ENCODE results near the gene CMC1. TPM values are rescaled to one million over a fixed set of nuclear protein-coding genes. Genes with fewer than 3 reads are reported as not detected.

Gene CMC1
- total RNA-seq, 1 experiment from 2014 or later: 16.5 TPM

DNA sequence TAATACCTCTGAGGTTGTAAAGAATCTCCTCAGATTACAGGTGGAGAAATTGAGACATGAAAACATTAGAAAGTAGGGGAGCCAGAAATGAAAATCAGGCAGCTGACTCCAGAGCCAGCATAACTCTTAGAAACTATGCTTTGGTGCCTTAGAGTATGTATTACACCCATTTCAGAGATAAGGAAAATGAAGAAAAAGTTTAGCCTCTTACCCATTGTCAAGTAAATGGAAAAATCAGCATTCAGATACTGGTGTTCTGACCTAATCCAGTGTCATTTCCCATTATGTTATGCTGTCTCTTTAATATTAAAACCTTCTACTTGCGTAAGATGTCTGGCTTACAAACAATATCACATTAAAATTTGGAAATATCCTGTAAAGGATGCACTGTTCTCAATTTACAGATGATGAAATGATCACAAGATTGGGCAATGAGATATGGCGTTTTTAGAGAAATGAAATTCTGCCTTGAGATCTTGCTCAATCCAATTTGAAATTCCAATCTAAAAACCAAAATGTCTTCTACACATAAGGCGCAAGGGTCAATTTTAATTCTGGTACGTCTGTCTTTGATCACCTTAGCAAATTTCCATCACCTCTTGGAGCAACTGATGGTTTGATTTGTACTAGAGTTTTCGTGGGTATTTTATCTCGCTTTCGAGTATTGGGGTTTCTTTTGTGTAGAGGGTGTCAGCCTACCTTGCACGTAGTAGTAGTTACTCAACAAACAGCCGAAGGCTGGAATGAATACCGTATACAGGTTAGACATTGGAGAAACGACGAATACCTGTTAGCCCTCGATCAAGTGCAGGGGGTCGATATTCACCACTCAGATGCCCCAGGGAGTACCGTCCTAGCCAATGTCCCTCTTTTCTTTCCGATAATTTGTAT, 106.2 kb downstream of the CMC1 start:
- Histone ChIP-seq H2AFZ (ENCODE audit: low read length) (no peak overlapping the region), H3K27ac (ENCODE audit: insufficient read length, low read depth, low read length) (no peak overlapping the region), H3K56ac (ENCODE audit: insufficient read length, low read depth, low read length) (no peak overlapping the region), H3T11ph (ENCODE audit: low read length) (no peak overlapping the region), H3K4me1 (ENCODE audit: insufficient read depth, low read length) (no peaks in the 10 kb centered on the region; the same call in 1 of the 2 replicates), H2BK5ac (ENCODE audit: insufficient read length, low read length) (no peak overlapping the region), H3K14ac (ENCODE audit: insufficient read depth, low read length) (peak overlapping the region; percentile 95; the same call in 1 of the 2 replicates), H2BK120ac (ENCODE audit: low read depth, low read length, poor library complexity, severe bottlenecking) (no peak overlapping the region), H3K4ac (ENCODE audit: low read depth, low read length) (no peak overlapping the region), H4K20me1 (ENCODE audit: control insufficient read depth, insufficient read depth, insufficient read length) (no peaks in the 10 kb centered on the region), H3K4me2 (ENCODE audit: insufficient read depth, insufficient read length, low read length) (peak overlapping the region; percentile 93), H4K8ac (replicated peaks; ENCODE audit: insufficient read length, low read depth, low read length) (no peak overlapping the region), H3K23ac (ENCODE audit: insufficient read length, low read depth, low read length) (no peak overlapping the region), H2AK5ac (ENCODE audit: insufficient read length, low read length) (no peak overlapping the region), H3K9me3 (ENCODE audit: control insufficient read depth, low read depth, low read length) (no peaks in the 10 kb centered on the region), H3K27me3 (ENCODE audit: insufficient read depth, low read length) (no peaks in the 10 kb centered on the region), H3K9ac (ENCODE audit: extremely low read depth, insufficient read length, low read length) (peak overlapping the region; percentile 83), H3K79me2 (ENCODE audit: insufficient read depth, low read length) (peaks cover 2% of the 10 kb centered on the region; the same call in 1 of the 2 replicates), H3K79me1 (ENCODE audit: insufficient read depth, low read depth, low read length, poor library complexity, severe bottlenecking) (no peaks in the 10 kb centered on the region), H3K23me2 (ENCODE audit: insufficient read length, low read depth, low read length, poor library complexity, severe bottlenecking) (peaks cover 6% of the 10 kb centered on the region), H2BK20ac (ENCODE audit: low read depth, low read length, poor library complexity, severe bottlenecking) (no peak overlapping the region), H4K91ac (ENCODE audit: insufficient read length, low read depth, low read length) (no peak overlapping the region), H2BK12ac (ENCODE audit: insufficient read length, low read depth, low read length) (no peak overlapping the region), H2BK15ac (ENCODE audit: low read depth, low read length) (no peak overlapping the region), H3K18ac (ENCODE audit: insufficient read length, low read depth, low read length) (no peak overlapping the region), H4K5ac (ENCODE audit: insufficient read length, low read depth, low read length) (no peak overlapping the region)
- H3K27me3 Mint-ChIP-seq (ENCODE audit: low read depth): no peaks in the 10 kb centered on the region
- H3K9me3 Mint-ChIP-seq: peaks cover 0 to 11% of the 10 kb centered on the region in 2 experiments; a peak in 1 of 5 replicates
- peaks cover 23 to 25% of the 10 kb centered on the region in 2 experiments for H3K4me1 Mint-ChIP-seq
- peaks cover 4 to 16% (median 10%) of the 10 kb centered on the region in 3 experiments; a peak in 6 of 7 replicates for H3K36me3 Mint-ChIP-seq (ENCODE audit: insufficient read depth in 1 of 3, low read depth in 3 of 3)
- TF ChIP-seq, protein P1, sequence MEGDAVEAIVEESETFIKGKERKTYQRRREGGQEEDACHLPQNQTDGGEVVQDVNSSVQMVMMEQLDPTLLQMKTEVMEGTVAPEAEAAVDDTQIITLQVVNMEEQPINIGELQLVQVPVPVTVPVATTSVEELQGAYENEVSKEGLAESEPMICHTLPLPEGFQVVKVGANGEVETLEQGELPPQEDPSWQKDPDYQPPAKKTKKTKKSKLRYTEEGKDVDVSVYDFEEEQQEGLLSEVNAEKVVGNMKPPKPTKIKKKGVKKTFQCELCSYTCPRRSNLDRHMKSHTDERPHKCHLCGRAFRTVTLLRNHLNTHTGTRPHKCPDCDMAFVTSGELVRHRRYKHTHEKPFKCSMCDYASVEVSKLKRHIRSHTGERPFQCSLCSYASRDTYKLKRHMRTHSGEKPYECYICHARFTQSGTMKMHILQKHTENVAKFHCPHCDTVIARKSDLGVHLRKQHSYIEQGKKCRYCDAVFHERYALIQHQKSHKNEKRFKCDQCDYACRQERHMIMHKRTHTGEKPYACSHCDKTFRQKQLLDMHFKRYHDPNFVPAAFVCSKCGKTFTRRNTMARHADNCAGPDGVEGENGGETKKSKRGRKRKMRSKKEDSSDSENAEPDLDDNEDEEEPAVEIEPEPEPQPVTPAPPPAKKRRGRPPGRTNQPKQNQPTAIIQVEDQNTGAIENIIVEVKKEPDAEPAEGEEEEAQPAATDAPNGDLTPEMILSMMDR (conservative IDR thresholded peaks at IDR 0.05): no peak
- H3K27ac Mint-ChIP-seq: peak overlapping the region; percentile 95 to 98 (median 98)
- H3K4me3 Mint-ChIP-seq: peak overlapping the region; percentile 88 to 95
- no CpG with 5 or more reads among the region's 16 CpGs for WGBS (ENCODE audit: extremely low coverage, insufficient read length, low lambda C conversion rate)
- no peak for DNase-seq

Measured in H9 (cell line).